ENCODE data around the gene ST3GAL3. TPM values are rescaled to one million over a fixed set of nuclear protein-coding genes. Genes with fewer than 3 reads are reported as not detected.
A peak's percentile ranks its signal among the peaks of the same experiment; 100 is the strongest.

The ST3GAL3 gene
- total RNA-seq, 4 donors from 2014 or later = 4.1 to 47.2 (median 19.0) TPM

DNA sequence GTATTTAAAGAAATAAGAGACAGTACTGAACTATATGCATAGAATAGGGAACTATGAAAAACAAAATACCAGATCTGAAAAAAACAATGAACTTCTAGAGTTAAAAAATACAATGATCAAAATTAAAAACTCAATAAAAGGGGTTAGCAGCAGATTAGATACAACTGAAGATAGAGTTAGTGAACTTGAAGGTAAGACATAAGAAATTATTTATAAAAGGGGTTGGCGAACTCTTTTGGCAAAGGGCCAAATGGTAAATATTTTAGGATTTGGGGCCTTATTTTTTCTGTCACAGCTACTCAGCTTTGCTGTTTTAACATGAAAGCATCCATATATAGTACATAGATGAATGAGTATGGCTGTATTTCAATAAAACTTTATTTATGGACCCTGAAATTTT, 111.4 kb downstream of the ST3GAL3 start:
- no peaks in the 10 kb centered on the region for H3K4me1 ChIP-seq
- H3K36me3 ChIP-seq = no peaks in the 10 kb centered on the region
- H3K27me3 ChIP-seq = no peaks in the 10 kb centered on the region
- TF ChIP-seq, protein P1, sequence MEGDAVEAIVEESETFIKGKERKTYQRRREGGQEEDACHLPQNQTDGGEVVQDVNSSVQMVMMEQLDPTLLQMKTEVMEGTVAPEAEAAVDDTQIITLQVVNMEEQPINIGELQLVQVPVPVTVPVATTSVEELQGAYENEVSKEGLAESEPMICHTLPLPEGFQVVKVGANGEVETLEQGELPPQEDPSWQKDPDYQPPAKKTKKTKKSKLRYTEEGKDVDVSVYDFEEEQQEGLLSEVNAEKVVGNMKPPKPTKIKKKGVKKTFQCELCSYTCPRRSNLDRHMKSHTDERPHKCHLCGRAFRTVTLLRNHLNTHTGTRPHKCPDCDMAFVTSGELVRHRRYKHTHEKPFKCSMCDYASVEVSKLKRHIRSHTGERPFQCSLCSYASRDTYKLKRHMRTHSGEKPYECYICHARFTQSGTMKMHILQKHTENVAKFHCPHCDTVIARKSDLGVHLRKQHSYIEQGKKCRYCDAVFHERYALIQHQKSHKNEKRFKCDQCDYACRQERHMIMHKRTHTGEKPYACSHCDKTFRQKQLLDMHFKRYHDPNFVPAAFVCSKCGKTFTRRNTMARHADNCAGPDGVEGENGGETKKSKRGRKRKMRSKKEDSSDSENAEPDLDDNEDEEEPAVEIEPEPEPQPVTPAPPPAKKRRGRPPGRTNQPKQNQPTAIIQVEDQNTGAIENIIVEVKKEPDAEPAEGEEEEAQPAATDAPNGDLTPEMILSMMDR (IDR thresholded peaks at IDR 0.05) = no peak
- no peak for TF ChIP-seq POLR2A (IDR thresholded peaks at IDR 0.05)
- H3K27ac ChIP-seq = no peak overlapping the region
- H3K4me3 ChIP-seq = no peak overlapping the region
- intact Hi-C loops (cut with DNase I; ENCODE audit: low total_unique reads) = no loop called here
- no peak for DNase-seq
- H3K9me3 ChIP-seq = peaks cover 0 to 11% of the 10 kb centered on the region in 2 donors

DNA sequence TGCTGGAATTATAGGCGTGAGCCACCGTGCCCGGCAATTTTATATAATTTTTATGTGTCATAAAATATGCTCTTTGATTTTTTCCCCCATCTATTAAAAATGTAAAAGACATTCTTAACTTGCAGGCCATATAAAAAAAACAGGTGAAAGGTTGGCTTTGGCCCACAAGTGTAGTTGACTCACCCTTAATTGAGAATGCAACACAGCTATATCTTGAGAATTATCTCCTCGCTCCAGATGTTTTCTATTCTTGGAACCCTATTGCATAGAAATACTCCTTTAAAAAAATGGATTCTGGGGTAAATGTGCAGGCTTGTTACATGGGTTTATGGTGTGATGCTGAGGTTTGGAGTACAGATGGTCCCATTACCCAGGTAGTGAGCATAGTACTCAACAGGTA, 112.0 kb downstream of the ST3GAL3 start:
- Histone ChIP-seq H3K4me3 (no peak overlapping the region), H3K27me3 (no peaks in the 10 kb centered on the region), H3K36me3 (no peaks in the 10 kb centered on the region), H3K4me1 (no peaks in the 10 kb centered on the region), H3K9me3 (peaks cover 0 to 11% of the 10 kb centered on the region in 2 donors), H3K27ac (no peak overlapping the region)
- intact Hi-C loops (cut with DNase I; ENCODE audit: low total_unique reads) = no loop called here
- TF ChIP-seq POLR2A (IDR thresholded peaks at IDR 0.05) = no peak
- TF ChIP-seq, protein P1 (IDR thresholded peaks at IDR 0.05) = no peak
- no peak for DNase-seq

DNA sequence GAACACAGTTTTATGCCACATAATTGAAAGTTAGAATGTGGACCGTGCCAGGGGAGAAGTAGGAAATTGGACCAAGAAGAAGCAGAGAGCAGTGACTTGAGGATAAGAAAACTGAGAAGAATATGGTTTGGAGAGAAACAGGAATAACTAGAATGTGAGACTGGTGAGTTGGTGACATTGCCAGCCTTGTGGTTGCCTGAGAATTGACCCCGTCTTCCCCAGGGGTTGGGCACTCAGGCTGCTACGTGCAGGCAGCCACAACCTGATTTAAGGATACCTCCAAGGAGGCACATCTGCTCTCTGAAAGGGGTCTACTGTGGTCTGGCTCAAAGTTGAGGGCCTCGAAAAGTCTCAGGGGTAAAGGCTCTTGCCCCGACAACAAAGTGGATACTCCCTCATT, 114.1 kb downstream of the ST3GAL3 start:
- TF ChIP-seq, protein P1 (IDR thresholded peaks at IDR 0.05) = no peak
- TF ChIP-seq POLR2A (IDR thresholded peaks at IDR 0.05) = no peak
- Histone ChIP-seq H3K4me1 (no peaks in the 10 kb centered on the region), H3K27me3 (no peaks in the 10 kb centered on the region), H3K4me3 (no peak overlapping the region), H3K36me3 (no peaks in the 10 kb centered on the region), H3K27ac (peak overlapping the region; percentile 50 to 66), H3K9me3 (peaks cover 0 to 11% of the 10 kb centered on the region in 2 donors)
- DNase-seq = no peak
- intact Hi-C loops (cut with DNase I; ENCODE audit: low total_unique reads) = no loop called here

DNA sequence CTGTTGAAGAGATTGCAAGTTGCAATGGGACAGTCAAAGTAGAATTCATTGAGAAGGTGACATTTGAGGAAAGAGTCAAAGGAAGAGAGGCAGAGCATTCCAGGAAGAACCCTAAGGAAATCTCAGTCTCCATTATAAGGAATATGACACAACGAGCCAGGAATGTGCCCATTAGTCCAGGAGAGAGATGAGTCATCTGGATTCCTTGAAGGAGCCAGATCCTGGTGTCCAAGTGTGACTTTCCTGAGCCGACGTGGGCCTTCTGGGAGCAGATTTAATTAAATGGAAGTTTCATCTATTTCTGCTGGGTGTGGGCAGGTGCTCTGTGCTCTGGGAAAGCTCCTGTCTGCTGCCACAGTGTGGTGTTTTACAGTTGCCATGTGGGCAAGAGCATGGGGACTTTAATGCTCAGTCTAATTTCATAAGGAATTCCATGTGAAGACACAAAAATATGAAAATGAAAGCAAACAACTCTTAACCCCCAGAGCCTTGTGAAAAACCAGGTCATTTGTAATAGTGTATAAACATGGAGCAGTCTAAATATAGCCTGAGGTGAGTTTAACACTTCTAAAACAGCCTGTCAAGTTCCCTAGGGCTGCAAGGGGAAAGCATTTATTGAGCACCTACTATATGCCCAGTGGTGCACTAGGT, 114.8 kb downstream of the ST3GAL3 start:
- TF ChIP-seq, protein P1 (IDR thresholded peaks at IDR 0.05) = no peak
- no peak for TF ChIP-seq POLR2A (IDR thresholded peaks at IDR 0.05)
- intact Hi-C loops (cut with DNase I; ENCODE audit: low total_unique reads) = no loop called here
- Histone ChIP-seq H3K36me3 (no peaks in the 10 kb centered on the region), H3K4me1 (no peaks in the 10 kb centered on the region), H3K27me3 (no peaks in the 10 kb centered on the region), H3K4me3 (no peak overlapping the region), H3K9me3 (peaks cover 0 to 11% of the 10 kb centered on the region in 2 donors), H3K27ac (peak overlapping the region; percentile 50 to 66)
- peak; percentile 26 to 53 for DNase-seq

DNA sequence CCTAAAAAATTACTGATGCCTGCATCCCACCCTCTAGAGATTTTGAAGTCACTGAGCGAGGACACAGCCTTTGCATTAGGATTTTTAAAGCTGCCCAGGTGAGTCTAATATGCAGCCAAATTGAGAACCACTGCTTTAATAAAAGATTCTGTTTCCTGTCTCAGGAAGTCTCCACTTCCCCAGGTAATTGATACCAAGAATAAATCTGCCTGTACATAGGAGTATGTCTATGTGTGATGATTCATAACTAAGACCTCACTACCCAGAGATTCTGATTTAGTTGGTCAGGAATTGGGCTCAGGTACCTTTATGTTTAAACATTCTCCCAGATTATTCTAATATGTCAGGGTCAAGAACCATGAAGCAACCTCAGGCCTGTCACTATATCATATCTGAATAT, 117.5 kb downstream of the ST3GAL3 start:
- Histone ChIP-seq H3K4me1 (no peaks in the 10 kb centered on the region), H3K27ac (no peak overlapping the region), H3K27me3 (no peaks in the 10 kb centered on the region), H3K4me3 (no peak overlapping the region), H3K9me3 (no peaks in the 10 kb centered on the region), H3K36me3 (no peaks in the 10 kb centered on the region)
- intact Hi-C loops (cut with DNase I; ENCODE audit: low total_unique reads) = no loop called here
- TF ChIP-seq POLR2A (IDR thresholded peaks at IDR 0.05) = no peak
- TF ChIP-seq, protein P1 (IDR thresholded peaks at IDR 0.05) = no peak
- no peak for DNase-seq

Measured in uterus (tissue), 4 donors.